Activated CD4-positive, alpha-beta T cell treated with anti-CD3 and anti-CD28 coated beads for 48 hours (primary cell): Measurements from ENCODE around the gene ABCB1.
"Not testable (repeated sequence)": the region's sequence is repeated elsewhere in the genome, so short reads cannot be mapped to it uniquely, and the experiment has no call there.

Experiments used
- DNase-seq: peaks from one replicate; pipeline ENCODE4 v3.0.0-alpha.2; 2020

Gene ABCB1

DNA sequence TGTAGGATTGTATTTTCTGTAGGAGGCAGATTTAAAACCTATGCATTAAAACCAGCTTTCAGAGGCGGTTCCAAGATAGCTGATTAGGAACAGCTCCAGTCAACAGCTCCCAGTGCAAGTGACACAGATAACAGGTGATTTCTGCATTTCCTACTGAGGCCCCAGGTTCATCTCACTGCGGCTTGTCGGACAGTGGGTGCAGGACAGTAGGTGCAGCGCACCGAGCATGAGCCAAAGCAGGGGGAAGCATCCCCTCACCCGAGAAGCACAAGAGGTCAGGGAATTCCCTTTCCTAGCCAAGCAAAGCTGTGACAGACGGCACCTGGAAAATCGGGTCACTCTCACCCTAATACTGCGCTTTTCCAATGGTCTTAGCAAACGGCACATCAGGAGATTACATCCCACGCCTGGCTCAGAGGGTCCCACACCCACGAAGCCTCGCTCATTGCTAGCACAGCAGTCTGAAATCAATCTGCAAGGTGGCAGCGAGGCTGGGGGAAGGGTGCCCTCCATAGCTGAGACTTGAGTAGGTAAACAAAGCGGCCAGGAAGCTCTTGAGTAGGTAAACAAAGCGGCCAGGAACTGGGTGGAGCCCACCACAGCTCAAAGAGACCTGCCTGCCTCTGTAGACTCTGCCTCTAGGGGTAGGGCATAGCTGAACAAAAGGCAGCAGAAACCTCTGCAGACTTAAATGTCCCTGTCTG, 135.7 kb downstream of the ABCB1 start:
- not testable (repeated sequence) for DNase-seq

- no peak for DNase-seq
Observed at GRCh38 chr7:87463982-87464381, 136.7 kb downstream of the ABCB1 start.

- not testable (repeated sequence) for DNase-seq
Observed at GRCh38 chr7:87460444-87460843, 140.2 kb downstream of the ABCB1 start.

DNA sequence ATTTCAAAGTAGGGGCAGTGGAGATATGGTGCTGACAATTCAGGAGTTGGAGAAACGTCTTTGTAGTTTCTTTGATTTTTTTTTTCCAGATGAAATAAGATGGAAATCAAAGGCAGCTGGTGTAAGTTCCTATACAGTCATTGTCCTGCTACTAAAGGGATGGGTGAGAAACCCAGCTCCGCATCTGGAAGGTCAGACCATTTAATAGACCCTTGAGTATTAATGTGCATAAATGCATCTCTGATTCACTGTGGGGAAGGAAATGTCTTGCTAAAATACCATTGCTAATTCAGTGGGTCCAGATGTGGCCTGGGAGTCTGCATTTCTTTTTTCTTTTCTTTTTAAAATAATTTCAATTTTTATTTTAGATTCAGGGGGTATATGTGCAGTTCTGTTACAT, 140.7 kb downstream of the ABCB1 start:
- DNase-seq = no peak

- DNase-seq = no peak
Observed at GRCh38 chr7:87458148-87458547, 142.5 kb downstream of the ABCB1 start.

GRCh38 chr7:87456247-87456646, 144.4 kb downstream of the ABCB1 start:
- DNase-seq = no peak
